ENCODE data around the gene PLEKHN1. TPM values are rescaled to one million over a fixed set of nuclear protein-coding genes. Genes with fewer than 3 reads are reported as not detected.

Gene PLEKHN1
- total and polyA plus RNA-seq, 2 experiments from 2014 or later, result 0.60 to 2.4 TPM

DNA sequence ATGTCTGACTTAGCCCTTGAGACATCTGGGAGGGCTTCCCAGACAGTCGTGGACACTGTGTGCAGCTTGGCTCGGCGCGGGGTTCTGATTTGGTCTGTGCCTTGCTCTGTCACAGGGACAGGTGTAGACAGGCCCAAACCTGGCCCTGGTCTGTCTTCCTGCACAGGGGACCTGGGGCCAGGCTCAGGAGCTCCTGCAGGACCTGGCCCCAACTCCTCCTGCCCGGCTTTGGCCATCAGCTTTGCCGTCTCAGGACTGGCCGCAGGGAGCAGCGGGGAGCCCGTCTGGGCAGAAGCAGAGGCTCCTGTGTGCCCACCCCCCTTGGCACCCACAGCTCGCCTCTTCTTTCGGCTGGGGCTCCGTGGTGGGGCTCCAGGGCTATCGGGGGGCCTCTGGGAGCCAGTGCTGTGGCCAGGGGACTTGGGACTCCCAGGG lies 13.9 kb downstream of the PLEKHN1 start:
- Histone ChIP-seq H3K9me2 (replicated peaks; ENCODE audit: insufficient read depth) (no peaks in the 10 kb centered on the region), H3K79me2 (no peaks in the 10 kb centered on the region), H3K9me3 (ENCODE audit: low read depth) (no peaks in the 10 kb centered on the region), H3K4me1 (ENCODE audit: insufficient read depth) (peaks cover 3% of the 10 kb centered on the region), H3K27me3 (peaks cover 1% of the 10 kb centered on the region), H3K27ac (no peak overlapping the region), H3K4me2 (no peak overlapping the region), H2AFZ (no peak overlapping the region), H3K4me3 (no peak overlapping the region), H4K20me1 (ENCODE audit: insufficient read depth, poor library complexity, severe bottlenecking) (no peaks in the 10 kb centered on the region), H3K36me3 (replicated peaks; ENCODE audit: insufficient read depth, low read depth) (no peaks in the 10 kb centered on the region)
- 84% methylated on average over 12 of the region's 13 CpGs for WGBS (ENCODE audit: low lambda C conversion rate, missing lambda C conversion rate)
- TF ChIP-seq, protein P1, sequence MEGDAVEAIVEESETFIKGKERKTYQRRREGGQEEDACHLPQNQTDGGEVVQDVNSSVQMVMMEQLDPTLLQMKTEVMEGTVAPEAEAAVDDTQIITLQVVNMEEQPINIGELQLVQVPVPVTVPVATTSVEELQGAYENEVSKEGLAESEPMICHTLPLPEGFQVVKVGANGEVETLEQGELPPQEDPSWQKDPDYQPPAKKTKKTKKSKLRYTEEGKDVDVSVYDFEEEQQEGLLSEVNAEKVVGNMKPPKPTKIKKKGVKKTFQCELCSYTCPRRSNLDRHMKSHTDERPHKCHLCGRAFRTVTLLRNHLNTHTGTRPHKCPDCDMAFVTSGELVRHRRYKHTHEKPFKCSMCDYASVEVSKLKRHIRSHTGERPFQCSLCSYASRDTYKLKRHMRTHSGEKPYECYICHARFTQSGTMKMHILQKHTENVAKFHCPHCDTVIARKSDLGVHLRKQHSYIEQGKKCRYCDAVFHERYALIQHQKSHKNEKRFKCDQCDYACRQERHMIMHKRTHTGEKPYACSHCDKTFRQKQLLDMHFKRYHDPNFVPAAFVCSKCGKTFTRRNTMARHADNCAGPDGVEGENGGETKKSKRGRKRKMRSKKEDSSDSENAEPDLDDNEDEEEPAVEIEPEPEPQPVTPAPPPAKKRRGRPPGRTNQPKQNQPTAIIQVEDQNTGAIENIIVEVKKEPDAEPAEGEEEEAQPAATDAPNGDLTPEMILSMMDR (IDR thresholded peaks at IDR 0.05; ENCODE audit: poor library complexity), result no peak
- TF ChIP-seq EZH2 (IDR thresholded peaks at IDR 0.05; ENCODE audit: borderline replicate concordance) (no peak), EZH2phosphoT487 (IDR thresholded peaks at IDR 0.05; ENCODE audit: low read depth, severe bottlenecking, unreplicated experiment) (no peak)
- no peak for DNase-seq (ENCODE audit: low spot score)

GRCh38 chr1:980602-981395 lies 14.5 kb downstream of the PLEKHN1 start:
- Histone ChIP-seq H3K9me3 (ENCODE audit: low read depth) (no peaks in the 10 kb centered on the region), H3K9me2 (replicated peaks; ENCODE audit: insufficient read depth) (no peaks in the 10 kb centered on the region), H3K4me2 (no peak overlapping the region), H3K36me3 (replicated peaks; ENCODE audit: insufficient read depth, low read depth) (no peaks in the 10 kb centered on the region), H3K4me3 (no peak overlapping the region), H3K79me2 (no peaks in the 10 kb centered on the region), H3K27ac (no peak overlapping the region), H2AFZ (no peak overlapping the region), H4K20me1 (ENCODE audit: insufficient read depth, poor library complexity, severe bottlenecking) (no peaks in the 10 kb centered on the region), H3K27me3 (peaks cover 5% of the 10 kb centered on the region), H3K4me1 (ENCODE audit: insufficient read depth) (peaks cover 1% of the 10 kb centered on the region)
- WGBS (ENCODE audit: low lambda C conversion rate, missing lambda C conversion rate), result 86% methylated on average over 33 of the region's 35 CpGs
- TF ChIP-seq, protein P1 (IDR thresholded peaks at IDR 0.05; ENCODE audit: poor library complexity), result no peak
- TF ChIP-seq EZH2phosphoT487 (IDR thresholded peaks at IDR 0.05; ENCODE audit: low read depth, severe bottlenecking, unreplicated experiment) (no peak), EZH2 (IDR thresholded peaks at IDR 0.05; ENCODE audit: borderline replicate concordance) (no peak)
- DNase-seq (ENCODE audit: low spot score), result no peak

DNA sequence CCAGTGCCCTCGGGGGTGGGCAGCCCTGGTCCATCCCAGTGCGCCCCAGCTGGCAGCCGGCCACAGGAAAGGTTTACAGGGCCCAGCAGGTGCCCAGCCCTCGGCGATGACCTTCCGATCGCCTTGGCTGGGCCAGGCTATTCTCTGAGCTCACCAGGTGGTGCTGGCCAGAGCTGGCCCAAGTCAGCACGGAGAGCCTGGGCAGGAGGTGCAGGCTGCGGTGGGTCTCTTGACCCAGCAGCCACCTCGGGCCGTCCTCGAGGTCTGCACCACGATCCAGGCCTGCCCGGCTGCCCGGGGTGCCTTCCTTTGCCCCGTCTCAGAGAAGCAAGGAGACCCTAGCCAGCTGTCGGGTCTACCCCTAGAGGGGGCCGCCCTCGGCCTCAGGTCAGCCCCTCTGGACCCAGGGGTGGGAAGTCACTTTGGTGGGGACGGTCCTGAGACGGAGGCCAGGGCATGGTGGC lies 15.2 kb downstream of the PLEKHN1 start:
- Histone ChIP-seq H3K27me3 (peaks cover 5% of the 10 kb centered on the region), H3K9me2 (replicated peaks; ENCODE audit: insufficient read depth) (no peaks in the 10 kb centered on the region), H3K4me2 (no peak overlapping the region), H3K79me2 (no peaks in the 10 kb centered on the region), H2AFZ (no peak overlapping the region), H4K20me1 (ENCODE audit: insufficient read depth, poor library complexity, severe bottlenecking) (no peaks in the 10 kb centered on the region), H3K4me1 (ENCODE audit: insufficient read depth) (no peaks in the 10 kb centered on the region), H3K27ac (no peak overlapping the region), H3K36me3 (replicated peaks; ENCODE audit: insufficient read depth, low read depth) (no peaks in the 10 kb centered on the region), H3K9me3 (ENCODE audit: low read depth) (no peaks in the 10 kb centered on the region), H3K4me3 (no peak overlapping the region)
- no peak for DNase-seq (ENCODE audit: low spot score)
- WGBS (ENCODE audit: low lambda C conversion rate, missing lambda C conversion rate), result 86% methylated on average over 20 of the region's 21 CpGs
- no peak for TF ChIP-seq EZH2 (IDR thresholded peaks at IDR 0.05; ENCODE audit: borderline replicate concordance)
- TF ChIP-seq, protein P1 (IDR thresholded peaks at IDR 0.05; ENCODE audit: poor library complexity), result no peak

Data from hepatocyte (in vitro differentiated cells).